PC-9 (cell line): Measurements from ENCODE around the gene RNF17. TPM values are rescaled to one million over a fixed set of nuclear protein-coding genes. Genes with fewer than 3 reads are reported as not detected.

ENCODE experiments used
- BruUV-seq: library from RNA; stranded (reverse); fragments of 400-500 nt; replicated peaks from 2 replicates; lab custom pipeline; 2021; lab: Mats Ljungman, UMichigan
- CTCF ChIA-PET: fragments of 300-600 bp; sonication (Branson Sonifier 250); formaldehyde crosslinking; loops from one replicate; lab custom pipeline; 2022; ENCODE audit warnings: antibody characterized with exemption; lab: Charles Lee
- POLR2A ChIA-PET: fragments of 300-600 bp; sonication (Branson Sonifier 250); formaldehyde crosslinking; loops from one replicate; lab custom pipeline; 2022; ENCODE audit warnings: antibody characterized with exemption; ENCODE audit not compliant: unreplicated experiment; lab: Charles Lee
- DNase-seq, 2 experiments: peaks; one replicate each; pipeline versions ENCODE4 v3.0.0 to v3.0.0-alpha.2; 2015 to 2022; ENCODE audit warnings: mixed read lengths in 1 of 2
- H2AFZ ChIP-seq: fragments of 200-600 bp; sonication (generic); 2 replicates; pipeline ENCODE4 v1.8.1; 2017; ENCODE audit warnings: antibody characterized with exemption
- H3F3A ChIP-seq: fragments of 200-600 bp; sonication (generic); 2 replicates; pipeline ENCODE4 v1.8.1; 2017; ENCODE audit warnings: antibody characterized with exemption, mild to moderate bottlenecking, low read depth; ENCODE audit not compliant: insufficient read depth
- H3K27ac ChIP-seq: fragments of 200-600 bp; sonication (generic); 2 replicates; pipeline ENCODE4 v1.6.1; 2016; ENCODE audit warnings: mixed run types
- H3K27me3 ChIP-seq: fragments of 200-600 bp; sonication (generic); 2 replicates; pipeline ENCODE4 v1.6.1; 2016; ENCODE audit warnings: low read depth, mixed run types; ENCODE audit not compliant: insufficient read depth
- H3K36me3 ChIP-seq: fragments of 200-600 bp; sonication (generic); 2 replicates; pipeline ENCODE4 v1.6.1; 2016; ENCODE audit warnings: low read depth, mixed run types
- H3K4me1 ChIP-seq: fragments of 200-600 bp; sonication (generic); replicated peaks from 2 replicates; pipeline ENCODE4 v1.6.1; 2016; ENCODE audit warnings: mixed run types; ENCODE audit not compliant: insufficient read depth
- H3K4me2 ChIP-seq: fragments of 200-600 bp; sonication (generic); 2 replicates; pipeline ENCODE4 v1.6.1; 2017; ENCODE audit warnings: mixed run types
- H3K4me3 ChIP-seq: fragments of 200-600 bp; sonication (generic); 2 replicates; pipeline ENCODE4 v1.6.1; 2016; ENCODE audit warnings: mixed run types
- H3K79me2 ChIP-seq: fragments of 200-600 bp; sonication (generic); 2 replicates; pipeline ENCODE4 v1.6.1; 2017; ENCODE audit warnings: low read depth, mixed run types
- H3K9me2 ChIP-seq: fragments of 200-600 bp; sonication (generic); 2 replicates; pipeline ENCODE4 v1.8.1; 2017; ENCODE audit warnings: mild to moderate bottlenecking; ENCODE audit not compliant: insufficient read depth
- H3K9me3 ChIP-seq: fragments of 200-600 bp; sonication (generic); 2 replicates; pipeline ENCODE4 v1.8.1; 2016; ENCODE audit warnings: low read depth; ENCODE audit not compliant: insufficient read depth
- H4K20me1 ChIP-seq: fragments of 200-600 bp; sonication (generic); 2 replicates; pipeline ENCODE4 v1.8.1; 2017; ENCODE audit not compliant: insufficient read depth
- CTCF ChIP-seq: fragments of 200-600 bp; sonication (generic); conservative IDR thresholded peaks from 2 replicates; pipeline ENCODE4 v1.6.1; 2017; ENCODE audit warnings: mixed run types, antibody characterized with exemption, mild to moderate bottlenecking, moderate library complexity
- EZH2 ChIP-seq: fragments of 200-600 bp; sonication (generic); IDR thresholded peaks from 2 replicates; pipeline ENCODE4 v1.8.0; 2017; ENCODE audit warnings: antibody characterized with exemption, low read depth
- intact Hi-C: fragments of 100-400 bp; cut with micrococcal nuclease; formaldehyde crosslinking; loops from one replicate; pipeline ENCODE4 v1.10.0; 2022; ENCODE audit not compliant: unreplicated experiment
- total RNA-seq: library from RNA; stranded (reverse); gene quantifications from 2 replicates; pipeline ENCODE4 v1.2.3, GENCODE V29; 2021

Gene RNF17
- total RNA-seq, 1 experiment from 2014 or later, result not detected

- BruUV-seq, result no TSS peak
- no peaks in the 10 kb centered on the region for H3K79me2 ChIP-seq
- no peak for TF ChIP-seq CTCF
- no peak overlapping the region for H3K27ac ChIP-seq
- no peaks in the 10 kb centered on the region for H3K4me1 ChIP-seq
- H3K4me3 ChIP-seq, result no peak overlapping the region
- no peak overlapping the region for H2AFZ ChIP-seq
- DNase-seq, result no peak
- H3K27me3 ChIP-seq, result no peaks in the 10 kb centered on the region
- no peaks in the 10 kb centered on the region for H3F3A ChIP-seq
- ChIA-PET POLR2A (no interaction called here), CTCF (no interaction called here)
- no peaks in the 10 kb centered on the region for H3K9me2 ChIP-seq
- H3K36me3 ChIP-seq, result peaks cover 6% of the 10 kb centered on the region
- H3K4me2 ChIP-seq, result no peak overlapping the region
- no peaks in the 10 kb centered on the region for H4K20me1 ChIP-seq
- intact Hi-C loops, result no loop called here
- no peaks in the 10 kb centered on the region for H3K9me3 ChIP-seq
These were observed 133.3 kb downstream of the RNF17 start for GRCh38 chr13:24897293-24897692.

GRCh38 chr13:24899601-24900000 lies 135.6 kb downstream of the RNF17 start:
- Histone ChIP-seq H3K4me1 (no peaks in the 10 kb centered on the region), H3K27me3 (no peaks in the 10 kb centered on the region), H3K4me3 (no peak overlapping the region), H3K27ac (no peak overlapping the region), H3F3A (no peaks in the 10 kb centered on the region), H4K20me1 (no peaks in the 10 kb centered on the region), H3K9me2 (no peaks in the 10 kb centered on the region), H2AFZ (no peak overlapping the region), H3K36me3 (peaks cover 7% of the 10 kb centered on the region; the same call in 1 of the 2 replicates), H3K4me2 (no peak overlapping the region), H3K9me3 (no peaks in the 10 kb centered on the region), H3K79me2 (no peaks in the 10 kb centered on the region)
- ChIA-PET POLR2A (interaction anchor here (0.6 kb wide), 2 partner anchors 10 to 12 kb away, joined by 3 to 7 read pairs; no protein-coding TSS in a partner anchor), CTCF (no interaction called here)
- intact Hi-C loops, result no loop called here
- no TSS peak for BruUV-seq
- no peak for DNase-seq
- TF ChIP-seq EZH2, result no peak
- no peak for TF ChIP-seq CTCF

- Histone ChIP-seq H3K27me3 (no peaks in the 10 kb centered on the region), H3K36me3 (peaks cover 12% of the 10 kb centered on the region; the same call in 1 of the 2 replicates), H3K4me1 (no peaks in the 10 kb centered on the region), H3K9me2 (no peaks in the 10 kb centered on the region), H3K4me2 (no peak overlapping the region), H3K79me2 (no peaks in the 10 kb centered on the region), H3K9me3 (no peaks in the 10 kb centered on the region), H3F3A (no peaks in the 10 kb centered on the region), H3K4me3 (no peak overlapping the region), H2AFZ (no peak overlapping the region), H4K20me1 (no peaks in the 10 kb centered on the region), H3K27ac (no peak overlapping the region)
- TF ChIP-seq EZH2 (no peak), CTCF (no peak)
- intact Hi-C loops, result no loop called here
- POLR2A ChIA-PET, result no interaction called here
- CTCF ChIA-PET, result no interaction called here
- BruUV-seq, result no TSS peak
- DNase-seq, result no peak
These were observed 136.5 kb downstream of the RNF17 start for GRCh38 chr13:24900507-24900906.
